Measurements from ENCODE around the gene ATP2A2.
"Not testable (repeated sequence)": the region's sequence is repeated elsewhere in the genome, so short reads cannot be mapped to it uniquely, and the experiment has no call there.

Gene ATP2A2

GRCh38 chr12:110370732-110371231, 89.7 kb downstream of the ATP2A2 start:
- DNase-seq = no peak

GRCh38 chr12:110371408-110372055, 90.5 kb downstream of the ATP2A2 start:
- DNase-seq = no peak

GRCh38 chr12:110372056-110372425, 91.0 kb downstream of the ATP2A2 start:
- DNase-seq = no peak

GRCh38 chr12:110373025-110373424, 92.0 kb downstream of the ATP2A2 start:
- no peak for DNase-seq

GRCh38 chr12:110373425-110373824, 92.4 kb downstream of the ATP2A2 start:
- DNase-seq = no peak

- no peak for DNase-seq
Observed at GRCh38 chr12:110373962-110374611, 93.0 kb downstream of the ATP2A2 start.

GRCh38 chr12:110378131-110378790, 97.2 kb downstream of the ATP2A2 start:
- not testable (repeated sequence) for DNase-seq

GRCh38 chr12:110379197-110379596, 98.2 kb downstream of the ATP2A2 start:
- DNase-seq = no peak

- no peak for DNase-seq
Observed at GRCh38 chr12:110379631-110380030, 98.6 kb downstream of the ATP2A2 start.

GRCh38 chr12:110382683-110383082, 101.6 kb downstream of the ATP2A2 start:
- no peak for DNase-seq

Measured in NCI-H1048 (cell line).